HG03064 (cell line): Measurements from ENCODE around the gene PCMT1.
"Not testable (repeated sequence)": the region's sequence is repeated elsewhere in the genome, so short reads cannot be mapped to it uniquely, and the experiment has no call there.

Source experiments
- ATAC-seq: cut with Tn5 transposase; IDR thresholded peaks from one replicate; pipeline ENCODE4 v1.9.1; 2021; ENCODE audit warnings: low read depth; ENCODE audit not compliant: unreplicated experiment

PCMT1 gene

GRCh38 chr6:149851461-149852110, 102.0 kb downstream of the PCMT1 start:
- ATAC-seq, result no peak

- no peak for ATAC-seq
Observed at GRCh38 chr6:149852180-149852579, 102.6 kb downstream of the PCMT1 start.

GRCh38 chr6:149852881-149853280, 103.3 kb downstream of the PCMT1 start:
- no peak for ATAC-seq

GRCh38 chr6:149854017-149854416, 104.5 kb downstream of the PCMT1 start:
- not testable (repeated sequence) for ATAC-seq

- ATAC-seq, result no peak
Observed at GRCh38 chr6:149854532-149854931, 105.0 kb downstream of the PCMT1 start.

- no peak for ATAC-seq
Observed at GRCh38 chr6:149855040-149855654, 105.6 kb downstream of the PCMT1 start.

GRCh38 chr6:149855741-149856140, 106.2 kb downstream of the PCMT1 start:
- no peak for ATAC-seq

- ATAC-seq, result no peak
Observed at GRCh38 chr6:149856256-149856994, 106.9 kb downstream of the PCMT1 start.

- no peak for ATAC-seq
Observed at GRCh38 chr6:149857541-149857940, 108.0 kb downstream of the PCMT1 start.

GRCh38 chr6:149859368-149859767, 109.8 kb downstream of the PCMT1 start:
- ATAC-seq, result no peak

GRCh38 chr6:149859938-149860337, 110.4 kb downstream of the PCMT1 start:
- ATAC-seq, result no peak

GRCh38 chr6:149860513-149860833, 110.9 kb downstream of the PCMT1 start:
- ATAC-seq, result no peak
